ENCODE measurements around the gene LIFR. TPM values are rescaled to one million over a fixed set of nuclear protein-coding genes. Genes with fewer than 3 reads are reported as not detected.
A peak's percentile ranks its signal among the peaks of the same experiment; 100 is the strongest.

Gene LIFR
- total and polyA plus RNA-seq, 2 experiments from 2014 or later: 20.7 to 35.6 TPM

- Histone ChIP-seq H3K27me3 (no peaks in the 10 kb centered on the region), H3K36me3 (no peaks in the 10 kb centered on the region), H3K4me1 (ENCODE audit: low read depth) (peaks cover 33% of the 10 kb centered on the region), H3K9me3 (ENCODE audit: low read depth) (no peaks in the 10 kb centered on the region), H3K27ac (no peak overlapping the region), H3K4me3 (no peak overlapping the region)
- TF ChIP-seq CTCF (IDR thresholded peaks at IDR 0.05; ENCODE audit: low read depth, low read length): no peak
- DNase-seq (ENCODE audit: low read depth in 1 of 2, low spot score in 1 of 2): no peak
Observed at GRCh38 chr5:38465702-38466423, 90.6 kb downstream of the LIFR start.

GRCh38 chr5:38465061-38465460 is 91.4 kb downstream of the LIFR start:
- no peak for DNase-seq (ENCODE audit: low read depth in 1 of 2, low spot score in 1 of 2)
- Histone ChIP-seq H3K4me3 (no peak overlapping the region), H3K36me3 (no peaks in the 10 kb centered on the region), H3K27me3 (no peaks in the 10 kb centered on the region), H3K27ac (no peak overlapping the region), H3K9me3 (ENCODE audit: low read depth) (no peaks in the 10 kb centered on the region), H3K4me1 (ENCODE audit: low read depth) (peaks cover 33% of the 10 kb centered on the region)
- TF ChIP-seq CTCF (IDR thresholded peaks at IDR 0.05; ENCODE audit: low read depth, low read length): no peak

- H3K9me3 ChIP-seq (ENCODE audit: low read depth): no peaks in the 10 kb centered on the region
- no peak overlapping the region for H3K4me3 ChIP-seq
- no peaks in the 10 kb centered on the region for H3K27me3 ChIP-seq
- no peaks in the 10 kb centered on the region for H3K36me3 ChIP-seq
- H3K27ac ChIP-seq: no peak overlapping the region
- peak in 1 of 2 donors; percentile 83 for DNase-seq (ENCODE audit: low read depth in 1 of 2, low spot score in 1 of 2)
- TF ChIP-seq CTCF (IDR thresholded peaks at IDR 0.05; ENCODE audit: low read depth, low read length): no peak
- H3K4me1 ChIP-seq (ENCODE audit: low read depth): peaks cover 32% of the 10 kb centered on the region
Observed at GRCh38 chr5:38463634-38464521, 92.6 kb downstream of the LIFR start.

GRCh38 chr5:38462976-38463633 is 93.3 kb downstream of the LIFR start:
- Histone ChIP-seq H3K9me3 (ENCODE audit: low read depth) (no peaks in the 10 kb centered on the region), H3K27ac (no peak overlapping the region), H3K4me1 (ENCODE audit: low read depth) (peaks cover 26% of the 10 kb centered on the region), H3K27me3 (no peaks in the 10 kb centered on the region), H3K4me3 (no peak overlapping the region), H3K36me3 (no peaks in the 10 kb centered on the region)
- DNase-seq (ENCODE audit: low read depth in 1 of 2, low spot score in 1 of 2): no peak
- no peak for TF ChIP-seq CTCF (IDR thresholded peaks at IDR 0.05; ENCODE audit: low read depth, low read length)

GRCh38 chr5:38458174-38458573 is 98.3 kb downstream of the LIFR start:
- Histone ChIP-seq H3K27ac (no peak overlapping the region), H3K9me3 (ENCODE audit: low read depth) (no peaks in the 10 kb centered on the region), H3K4me1 (ENCODE audit: low read depth) (peaks cover 5% of the 10 kb centered on the region), H3K36me3 (no peaks in the 10 kb centered on the region), H3K27me3 (no peaks in the 10 kb centered on the region), H3K4me3 (no peak overlapping the region)
- TF ChIP-seq CTCF (IDR thresholded peaks at IDR 0.05; ENCODE audit: low read depth, low read length): no peak
- DNase-seq (ENCODE audit: low read depth in 1 of 2, low spot score in 1 of 2): no peak

Measured in cardiac muscle cell (in vitro differentiated cells and primary cell).